ENCODE results near the gene SLC13A2. TPM values are rescaled to one million over a fixed set of nuclear protein-coding genes. Genes with fewer than 3 reads are reported as not detected.

SLC13A2 gene
- total RNA-seq, 4 donors from 2014 or later = not detected

DNA sequence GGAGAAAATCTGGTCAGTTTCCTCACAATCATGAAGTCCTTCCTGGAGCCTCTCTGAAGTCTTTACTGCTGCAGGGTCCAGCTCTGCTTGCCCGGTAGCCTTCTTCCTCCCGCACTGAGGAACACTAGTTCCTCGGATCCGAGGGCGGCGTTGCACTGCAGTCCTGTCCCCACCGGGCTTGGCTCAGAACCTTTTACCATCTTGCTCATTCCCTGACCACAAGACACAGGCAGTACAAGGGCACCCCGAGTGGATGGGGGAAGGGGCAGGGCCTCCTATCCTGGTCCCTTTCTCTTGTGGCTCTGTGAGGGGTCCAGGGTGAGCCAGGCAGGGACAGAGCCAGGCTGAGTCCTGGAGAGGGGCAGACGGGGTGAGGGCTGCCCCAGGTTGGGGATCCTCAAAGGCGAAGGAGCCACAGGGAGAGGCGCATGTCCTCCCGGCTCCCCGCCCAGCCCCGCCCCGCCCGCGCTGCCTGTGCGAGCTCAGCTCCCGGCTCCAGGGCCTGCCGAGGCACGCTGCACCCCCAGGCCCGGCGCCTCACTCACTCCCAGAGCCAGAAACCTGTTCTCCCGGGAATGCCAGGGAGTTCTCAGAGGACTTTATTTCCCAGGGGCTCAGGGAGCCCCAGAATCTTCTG is 34.2 kb downstream of the SLC13A2 start:
- no peak for DNase-seq
- intact Hi-C loops (cut with DNase I) = no loop called here
- TF ChIP-seq, protein P1, sequence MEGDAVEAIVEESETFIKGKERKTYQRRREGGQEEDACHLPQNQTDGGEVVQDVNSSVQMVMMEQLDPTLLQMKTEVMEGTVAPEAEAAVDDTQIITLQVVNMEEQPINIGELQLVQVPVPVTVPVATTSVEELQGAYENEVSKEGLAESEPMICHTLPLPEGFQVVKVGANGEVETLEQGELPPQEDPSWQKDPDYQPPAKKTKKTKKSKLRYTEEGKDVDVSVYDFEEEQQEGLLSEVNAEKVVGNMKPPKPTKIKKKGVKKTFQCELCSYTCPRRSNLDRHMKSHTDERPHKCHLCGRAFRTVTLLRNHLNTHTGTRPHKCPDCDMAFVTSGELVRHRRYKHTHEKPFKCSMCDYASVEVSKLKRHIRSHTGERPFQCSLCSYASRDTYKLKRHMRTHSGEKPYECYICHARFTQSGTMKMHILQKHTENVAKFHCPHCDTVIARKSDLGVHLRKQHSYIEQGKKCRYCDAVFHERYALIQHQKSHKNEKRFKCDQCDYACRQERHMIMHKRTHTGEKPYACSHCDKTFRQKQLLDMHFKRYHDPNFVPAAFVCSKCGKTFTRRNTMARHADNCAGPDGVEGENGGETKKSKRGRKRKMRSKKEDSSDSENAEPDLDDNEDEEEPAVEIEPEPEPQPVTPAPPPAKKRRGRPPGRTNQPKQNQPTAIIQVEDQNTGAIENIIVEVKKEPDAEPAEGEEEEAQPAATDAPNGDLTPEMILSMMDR (IDR thresholded peaks at IDR 0.05) = no peak
- TF ChIP-seq POLR2A (IDR thresholded peaks at IDR 0.05) = no peak
- Histone ChIP-seq H3K27me3 (no peaks in the 10 kb centered on the region), H3K36me3 (no peaks in the 10 kb centered on the region), H3K27ac (no peak overlapping the region), H3K4me3 (replicated peaks in 1 of 3) (no peak overlapping the region), H3K4me1 (peaks cover 0 to 17% of the 10 kb centered on the region in 2 donors), H3K9me3 (no peaks in the 10 kb centered on the region)
- 73 to 77% methylated on average over 7 to 10 of the region's 24 CpGs for WGBS, 2 donors

DNA sequence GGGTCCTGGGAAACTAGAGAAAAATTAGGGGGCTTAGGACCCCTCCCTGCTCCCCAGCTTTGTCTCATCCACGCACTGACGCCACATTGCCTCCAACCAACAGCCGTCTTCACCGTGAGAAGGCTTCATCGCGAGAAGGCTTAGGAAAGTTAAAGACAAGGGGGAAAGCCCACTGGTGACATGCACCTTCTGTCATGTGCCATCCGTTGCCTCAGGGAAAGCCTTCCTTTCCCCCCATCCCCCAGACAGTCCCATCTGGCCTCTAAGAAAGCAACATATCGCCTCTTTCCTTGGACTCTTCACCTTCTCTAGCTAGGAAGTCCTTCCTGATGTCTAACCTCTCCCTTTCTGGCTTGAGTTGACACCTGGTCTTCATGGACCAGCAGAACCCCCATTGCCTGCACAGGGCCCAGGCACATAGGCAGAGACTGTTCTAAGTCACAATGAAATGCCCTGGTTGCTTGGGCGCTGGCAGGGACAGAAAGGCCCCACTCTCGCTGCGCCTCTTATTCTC is 34.8 kb downstream of the SLC13A2 start:
- H3K27me3 ChIP-seq = no peaks in the 10 kb centered on the region
- H3K4me1 ChIP-seq = peaks cover 0 to 17% of the 10 kb centered on the region in 2 donors
- no peak overlapping the region for H3K4me3 ChIP-seq (replicated peaks in 1 of 3)
- no peak for DNase-seq
- H3K27ac ChIP-seq = no peak overlapping the region
- 73 to 88% methylated on average over 11 of the region's 11 CpGs for whole genome bisulfite sequencing, 2 donors
- no peaks in the 10 kb centered on the region for H3K9me3 ChIP-seq
- intact Hi-C loops (cut with DNase I) = no loop called here
- H3K36me3 ChIP-seq = no peaks in the 10 kb centered on the region
- TF ChIP-seq, protein P1 (IDR thresholded peaks at IDR 0.05) = no peak
- TF ChIP-seq POLR2A (IDR thresholded peaks at IDR 0.05) = no peak

DNA sequence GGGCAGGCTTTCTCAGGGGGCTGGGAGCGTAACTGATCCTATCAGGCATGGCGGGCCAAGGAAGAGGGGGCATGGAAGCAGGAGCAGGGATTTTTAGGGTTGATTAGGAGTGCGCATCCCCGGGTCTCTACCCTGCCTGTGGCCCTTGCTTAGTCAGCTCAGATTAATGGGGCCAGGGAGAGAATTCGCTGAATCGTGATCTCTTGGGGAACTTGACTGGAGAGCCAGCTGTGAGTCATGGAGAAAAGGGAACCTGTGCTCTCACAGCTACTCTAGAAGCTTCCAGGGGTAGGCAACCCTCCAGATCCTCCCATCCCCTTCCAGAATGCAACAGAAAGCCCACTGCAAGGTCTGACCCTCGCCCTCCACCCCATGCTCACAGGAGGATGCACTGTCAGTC is 36.3 kb downstream of the SLC13A2 start:
- intact Hi-C loops (cut with DNase I) = no loop called here
- no peak overlapping the region for H3K27ac ChIP-seq
- 76 to 82% methylated on average over 7 of the region's 7 CpGs for WGBS, 2 donors
- no peaks in the 10 kb centered on the region for H3K9me3 ChIP-seq
- DNase-seq = no peak
- peaks cover 6 to 25% of the 10 kb centered on the region in 2 donors for H3K4me1 ChIP-seq
- H3K4me3 ChIP-seq (replicated peaks in 1 of 3) = no peak overlapping the region
- H3K36me3 ChIP-seq = no peaks in the 10 kb centered on the region
- no peaks in the 10 kb centered on the region for H3K27me3 ChIP-seq
- TF ChIP-seq, protein P1 (IDR thresholded peaks at IDR 0.05) = no peak
- no peak for TF ChIP-seq POLR2A (IDR thresholded peaks at IDR 0.05)

DNA sequence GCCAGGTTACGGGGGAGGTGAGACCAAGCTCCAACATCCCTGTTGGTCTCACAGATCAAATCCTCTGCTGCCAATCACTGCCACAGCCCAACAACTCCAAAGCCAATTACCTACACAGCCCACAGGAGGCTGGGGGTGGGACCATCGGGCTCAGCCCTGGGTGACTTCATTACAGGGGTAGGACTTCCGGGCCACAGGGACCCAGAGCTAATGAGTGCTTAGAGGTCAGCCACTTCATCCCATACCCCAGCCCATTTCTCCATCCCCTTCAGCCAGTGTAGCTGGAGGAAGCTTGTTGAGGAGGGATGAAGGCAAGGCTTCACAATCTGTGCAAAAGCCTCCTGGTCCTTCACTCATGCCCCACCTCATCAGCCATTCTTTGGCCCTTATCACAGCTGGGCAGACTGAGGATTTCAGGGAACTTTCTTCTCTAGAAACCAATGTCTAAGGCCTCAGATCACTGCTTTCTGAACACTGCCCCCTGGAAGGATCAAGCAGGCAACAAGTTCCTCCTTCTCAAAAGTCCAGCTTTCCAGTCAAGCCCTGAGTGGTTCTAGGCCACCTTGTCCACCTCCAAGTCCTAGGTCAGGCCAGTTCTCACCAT is 38.5 kb downstream of the SLC13A2 start:
- Histone ChIP-seq H3K9me3 (no peaks in the 10 kb centered on the region), H3K36me3 (no peaks in the 10 kb centered on the region), H3K4me1 (peaks cover 7 to 12% of the 10 kb centered on the region in 2 donors), H3K27ac (no peak overlapping the region), H3K27me3 (no peaks in the 10 kb centered on the region), H3K4me3 (replicated peaks in 1 of 3) (no peak overlapping the region)
- no peak for TF ChIP-seq POLR2A (IDR thresholded peaks at IDR 0.05)
- TF ChIP-seq, protein P1 (IDR thresholded peaks at IDR 0.05) = no peak
- no peak for DNase-seq
- 80 to 100% methylated on average over 1 to 3 of the region's 3 CpGs for WGBS, 2 donors
- intact Hi-C loops (cut with DNase I) = no loop called here

DNA sequence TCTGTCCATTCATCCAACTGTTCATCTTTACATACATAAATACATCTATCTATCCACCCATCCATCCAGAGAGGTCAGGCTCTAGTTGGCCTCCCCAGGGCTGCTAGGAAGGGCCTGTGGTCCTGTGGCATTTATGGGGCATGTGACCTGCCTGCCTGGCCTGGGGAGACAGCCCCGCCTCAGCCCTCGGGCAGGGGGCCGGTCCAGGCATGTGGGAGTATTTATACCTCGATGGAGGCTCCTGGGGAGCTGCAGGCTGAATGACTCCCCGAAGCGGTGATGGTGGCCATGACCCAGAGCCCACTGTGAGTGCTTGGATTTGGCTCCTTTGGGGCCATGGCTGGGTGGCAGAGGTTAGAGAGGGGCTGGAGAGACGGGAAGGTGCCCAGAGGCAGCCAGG is 40.0 kb downstream of the SLC13A2 start:
- H3K4me1 ChIP-seq = peaks cover 7 to 8% of the 10 kb centered on the region in 2 donors
- DNase-seq = no peak
- TF ChIP-seq, protein P1 (IDR thresholded peaks at IDR 0.05) = no peak
- TF ChIP-seq POLR2A (IDR thresholded peaks at IDR 0.05) = no peak
- no peaks in the 10 kb centered on the region for H3K9me3 ChIP-seq
- no peaks in the 10 kb centered on the region for H3K27me3 ChIP-seq
- H3K27ac ChIP-seq = no peak overlapping the region
- intact Hi-C loops (cut with DNase I) = no loop called here
- no peak overlapping the region for H3K4me3 ChIP-seq (replicated peaks in 1 of 3)
- WGBS, 2 donors = 72 to 89% methylated on average over 7 of the region's 7 CpGs
- H3K36me3 ChIP-seq = no peaks in the 10 kb centered on the region
